Peyer's patch (tissue), 4 donors: ENCODE results near the gene PDXK.

ENCODE experiments used
- POLR2A ChIP-seq, 2 donors: fragments of 450-650 bp; IDR thresholded peaks; one replicate each; pipeline ENCODE4 v1.5.1; 2017; ENCODE audit warnings: antibody characterized with exemption in 2 of 2, mild to moderate bottlenecking in 2 of 2, moderate library complexity in 2 of 2
- TF ChIP-seq, protein P1 (sequence below), 6 experiments: fragments of 450-650 bp in 4 of 6; fragments of 200-600 bp in 2 of 6; sonication (generic) in 1 of 6; IDR thresholded peaks; one replicate each; pipeline ENCODE4 v1.5.1; 2017 to 2019; ENCODE audit warnings: antibody characterized with exemption in 6 of 6, mild to moderate bottlenecking in 3 of 6, moderate library complexity in 1 of 6

DNA sequence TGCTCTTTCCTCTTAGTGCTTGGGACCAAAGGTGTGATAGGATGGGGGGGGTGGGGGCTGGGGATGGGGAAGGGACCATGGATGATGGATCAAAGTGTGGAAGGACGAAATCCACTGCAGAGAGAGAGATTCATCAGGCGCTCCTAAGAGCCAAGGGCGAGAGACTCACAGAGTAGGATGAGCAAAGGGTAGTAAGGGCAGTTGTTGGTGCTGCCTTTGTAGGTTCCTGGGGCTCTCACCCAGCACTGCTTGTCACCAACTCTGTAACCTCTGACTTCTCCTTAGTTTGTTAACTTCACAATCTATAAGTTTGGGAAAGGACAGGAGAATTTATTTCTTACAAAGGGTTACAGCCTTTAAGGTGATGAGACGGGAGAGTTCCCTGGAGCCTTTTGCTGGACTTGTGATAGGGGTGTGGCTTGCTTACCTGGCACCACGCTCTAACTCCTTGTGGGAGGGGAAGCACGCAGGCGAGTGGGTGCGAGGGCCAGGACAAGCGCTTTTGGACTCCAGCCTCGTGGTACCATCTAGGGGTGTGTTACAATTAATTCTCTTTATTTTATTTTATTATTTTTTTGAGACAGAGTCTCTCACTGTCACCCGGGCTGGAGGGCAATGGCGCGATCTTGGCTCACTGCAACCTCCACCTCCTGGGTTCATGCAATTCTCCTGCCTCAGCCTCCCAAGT, 1.6 kb upstream of the PDXK start:
- TF ChIP-seq, protein P1, sequence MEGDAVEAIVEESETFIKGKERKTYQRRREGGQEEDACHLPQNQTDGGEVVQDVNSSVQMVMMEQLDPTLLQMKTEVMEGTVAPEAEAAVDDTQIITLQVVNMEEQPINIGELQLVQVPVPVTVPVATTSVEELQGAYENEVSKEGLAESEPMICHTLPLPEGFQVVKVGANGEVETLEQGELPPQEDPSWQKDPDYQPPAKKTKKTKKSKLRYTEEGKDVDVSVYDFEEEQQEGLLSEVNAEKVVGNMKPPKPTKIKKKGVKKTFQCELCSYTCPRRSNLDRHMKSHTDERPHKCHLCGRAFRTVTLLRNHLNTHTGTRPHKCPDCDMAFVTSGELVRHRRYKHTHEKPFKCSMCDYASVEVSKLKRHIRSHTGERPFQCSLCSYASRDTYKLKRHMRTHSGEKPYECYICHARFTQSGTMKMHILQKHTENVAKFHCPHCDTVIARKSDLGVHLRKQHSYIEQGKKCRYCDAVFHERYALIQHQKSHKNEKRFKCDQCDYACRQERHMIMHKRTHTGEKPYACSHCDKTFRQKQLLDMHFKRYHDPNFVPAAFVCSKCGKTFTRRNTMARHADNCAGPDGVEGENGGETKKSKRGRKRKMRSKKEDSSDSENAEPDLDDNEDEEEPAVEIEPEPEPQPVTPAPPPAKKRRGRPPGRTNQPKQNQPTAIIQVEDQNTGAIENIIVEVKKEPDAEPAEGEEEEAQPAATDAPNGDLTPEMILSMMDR (IDR thresholded peaks at IDR 0.05), result no peak
- no peak for TF ChIP-seq POLR2A (IDR thresholded peaks at IDR 0.05)
